ENCODE data around the gene SERPINA10.

DNA sequence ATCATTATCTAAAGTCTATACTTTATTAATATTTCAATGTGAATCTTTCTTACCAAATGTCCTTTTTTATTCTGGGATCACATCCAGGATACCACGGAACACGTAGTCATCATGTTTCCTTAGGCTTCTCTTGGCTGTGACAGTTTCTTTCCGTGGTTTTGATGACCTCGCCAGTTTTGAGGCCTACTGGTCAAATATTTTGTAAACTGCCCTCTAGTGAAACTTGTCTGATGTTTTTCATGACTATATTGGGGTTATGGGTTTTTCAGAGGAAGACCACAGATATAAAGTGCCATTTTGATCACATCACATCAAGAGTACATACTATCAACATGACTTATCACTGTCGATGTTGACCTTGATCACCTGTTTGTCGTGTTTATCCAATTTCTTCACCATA, 44.2 kb upstream of the SERPINA10 start:
- no peak for TF ChIP-seq POLR2A (IDR thresholded peaks at IDR 0.05)
- TF ChIP-seq, protein P1, sequence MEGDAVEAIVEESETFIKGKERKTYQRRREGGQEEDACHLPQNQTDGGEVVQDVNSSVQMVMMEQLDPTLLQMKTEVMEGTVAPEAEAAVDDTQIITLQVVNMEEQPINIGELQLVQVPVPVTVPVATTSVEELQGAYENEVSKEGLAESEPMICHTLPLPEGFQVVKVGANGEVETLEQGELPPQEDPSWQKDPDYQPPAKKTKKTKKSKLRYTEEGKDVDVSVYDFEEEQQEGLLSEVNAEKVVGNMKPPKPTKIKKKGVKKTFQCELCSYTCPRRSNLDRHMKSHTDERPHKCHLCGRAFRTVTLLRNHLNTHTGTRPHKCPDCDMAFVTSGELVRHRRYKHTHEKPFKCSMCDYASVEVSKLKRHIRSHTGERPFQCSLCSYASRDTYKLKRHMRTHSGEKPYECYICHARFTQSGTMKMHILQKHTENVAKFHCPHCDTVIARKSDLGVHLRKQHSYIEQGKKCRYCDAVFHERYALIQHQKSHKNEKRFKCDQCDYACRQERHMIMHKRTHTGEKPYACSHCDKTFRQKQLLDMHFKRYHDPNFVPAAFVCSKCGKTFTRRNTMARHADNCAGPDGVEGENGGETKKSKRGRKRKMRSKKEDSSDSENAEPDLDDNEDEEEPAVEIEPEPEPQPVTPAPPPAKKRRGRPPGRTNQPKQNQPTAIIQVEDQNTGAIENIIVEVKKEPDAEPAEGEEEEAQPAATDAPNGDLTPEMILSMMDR (IDR thresholded peaks at IDR 0.05) = no peak
